ENCODE results near the gene BIRC3.
"Not testable (repeated sequence)": the region's sequence is repeated elsewhere in the genome, so short reads cannot be mapped to it uniquely, and the experiment has no call there.

Gene BIRC3

DNA sequence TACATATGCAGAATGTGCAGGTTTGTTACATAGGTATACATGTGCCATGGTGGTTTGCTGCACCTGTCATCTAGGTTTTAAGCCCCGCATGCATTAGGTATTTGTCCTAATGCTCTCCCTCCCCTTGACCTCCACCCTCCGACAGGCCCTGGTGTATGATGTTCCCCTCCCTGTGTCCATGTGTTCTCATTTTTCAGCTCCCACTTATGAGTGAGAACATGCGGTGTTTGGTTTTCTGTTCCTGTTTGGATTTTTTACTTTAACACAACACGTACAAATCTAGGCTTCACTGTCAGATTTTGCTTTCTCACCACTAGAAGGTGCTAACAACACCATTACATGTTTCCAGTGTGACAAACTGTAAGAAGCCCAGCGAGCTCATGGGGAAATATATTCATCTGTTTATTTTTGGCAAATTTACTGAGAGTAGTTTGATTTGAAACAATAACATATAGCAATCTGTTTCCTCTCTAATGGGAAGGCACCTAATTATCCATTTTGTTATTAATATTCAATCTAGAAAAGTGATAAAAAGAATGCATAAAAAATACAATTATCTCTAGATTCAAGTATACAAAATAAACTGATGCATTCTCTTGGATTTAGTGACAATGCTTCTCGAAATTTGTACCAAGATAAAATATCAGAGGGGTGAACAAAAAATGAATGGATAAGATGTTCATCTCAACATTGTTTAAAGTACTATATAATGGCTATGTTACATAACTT lies 23.2 kb upstream of the BIRC3 start:
- no peak for DNase-seq (ENCODE audit: low spot score)
- no CpG with 5 or more reads among the region's 6 CpGs for WGBS, 2 donors (ENCODE audit: extremely low coverage in 2 of 2, insufficient read length in 2 of 2, insufficient replicate concordance in 1 of 2)
- no peaks in the 10 kb centered on the region for H3K9me3 ChIP-seq (replicated peaks in 1 of 2; ENCODE audit: control insufficient read depth in 2 of 2, insufficient read depth in 1 of 2, low read depth in 1 of 2, low read length in 2 of 2)
- no peak overlapping the region for H3K23ac ChIP-seq (ENCODE audit: low read depth, low read length, poor library complexity)
- H3K4ac ChIP-seq (ENCODE audit: low read length) = no peak overlapping the region
- H3K4me2 ChIP-seq (ENCODE audit: insufficient read depth, low read length, poor library complexity, severe bottlenecking) = no peak overlapping the region
- H3K79me1 ChIP-seq (ENCODE audit: low read depth, low read length) = no peaks in the 10 kb centered on the region
- H4K8ac ChIP-seq (ENCODE audit: low read depth, low read length) = no peak overlapping the region
- H3K4me3 ChIP-seq (ENCODE audit: low read length in 2 of 2) = no peak overlapping the region
- no peaks in the 10 kb centered on the region for H3K4me1 ChIP-seq (ENCODE audit: control insufficient read depth in 2 of 2, insufficient read depth in 1 of 2, low read depth in 1 of 2, low read length in 2 of 2)
- no peaks in the 10 kb centered on the region for H3K36me3 ChIP-seq (replicated peaks in 1 of 2; ENCODE audit: control insufficient read depth in 2 of 2, insufficient read depth in 2 of 2, low read length in 2 of 2)
- no peak overlapping the region for H2BK15ac ChIP-seq (ENCODE audit: low read length)
- H2AFZ ChIP-seq (ENCODE audit: low read length) = no peak overlapping the region
- no peak overlapping the region for H2BK120ac ChIP-seq (ENCODE audit: low read depth, low read length)
- H3K27me3 ChIP-seq (ENCODE audit: control insufficient read depth in 3 of 3, insufficient read depth in 3 of 3, low read depth in 1 of 3, low read length in 3 of 3) = peaks cover 0 to 7% (median 0%) of the 10 kb centered on the region in 3 experiments
- H2AK5ac ChIP-seq (ENCODE audit: low read depth, low read length) = no peak overlapping the region
- no peak overlapping the region for H2BK5ac ChIP-seq (ENCODE audit: low read length)
- H4K91ac ChIP-seq (ENCODE audit: low read depth, low read length, poor library complexity) = no peak overlapping the region
- H2BK12ac ChIP-seq (ENCODE audit: low read length) = no peak overlapping the region
- H3K14ac ChIP-seq (ENCODE audit: low read length) = no peak overlapping the region
- no peak overlapping the region for H3K27ac ChIP-seq (replicated peaks; ENCODE audit: low read length)
- H3K9ac ChIP-seq (ENCODE audit: low read depth, low read length, poor library complexity) = no peak overlapping the region
- H3K18ac ChIP-seq (ENCODE audit: low read length) = no peak overlapping the region

DNA sequence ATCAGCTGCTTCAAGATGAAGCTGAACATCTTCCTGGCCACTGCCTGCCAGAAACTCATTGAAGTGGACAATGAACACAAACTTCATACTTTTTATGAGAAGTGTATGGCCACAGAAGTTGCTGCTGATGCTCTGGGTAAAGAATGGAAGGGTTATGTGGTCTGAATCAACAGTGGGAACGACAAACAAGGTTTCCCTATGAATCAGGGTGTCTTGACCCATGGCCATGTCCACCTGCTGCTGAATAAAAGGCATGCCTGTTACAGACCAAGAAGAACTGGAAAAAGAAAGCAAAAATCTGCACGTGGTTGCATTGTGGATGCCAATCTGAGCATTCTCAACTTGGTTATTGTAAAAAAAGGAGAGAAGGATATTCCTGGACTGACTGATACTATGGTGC lies 22.2 kb upstream of the BIRC3 start:
- DNase-seq (ENCODE audit: low spot score) = no peak
- Histone ChIP-seq H3K27ac (replicated peaks; ENCODE audit: low read length) (no peak overlapping the region), H3K4me1 (ENCODE audit: control insufficient read depth in 2 of 2, insufficient read depth in 1 of 2, low read depth in 1 of 2, low read length in 2 of 2) (no peaks in the 10 kb centered on the region), H3K27me3 (ENCODE audit: control insufficient read depth in 3 of 3, insufficient read depth in 3 of 3, low read depth in 1 of 3, low read length in 3 of 3) (peaks cover 0 to 3% (median 0%) of the 10 kb centered on the region in 3 experiments), H2BK5ac (ENCODE audit: low read length) (no peak overlapping the region), H2AFZ (ENCODE audit: low read length) (no peak overlapping the region), H3K14ac (ENCODE audit: low read length) (no peak overlapping the region), H3K36me3 (replicated peaks in 1 of 2; ENCODE audit: control insufficient read depth in 2 of 2, insufficient read depth in 2 of 2, low read length in 2 of 2) (no peaks in the 10 kb centered on the region), H3K4me3 (ENCODE audit: low read length in 2 of 2) (no peak overlapping the region), H3K23ac (ENCODE audit: low read depth, low read length, poor library complexity) (no peak overlapping the region), H3K9me3 (replicated peaks in 1 of 2; ENCODE audit: control insufficient read depth in 2 of 2, insufficient read depth in 1 of 2, low read depth in 1 of 2, low read length in 2 of 2) (no peaks in the 10 kb centered on the region), H2BK120ac (ENCODE audit: low read depth, low read length) (no peak overlapping the region), H3K79me1 (ENCODE audit: low read depth, low read length) (no peaks in the 10 kb centered on the region), H4K8ac (ENCODE audit: low read depth, low read length) (no peak overlapping the region), H3K18ac (ENCODE audit: low read length) (no peak overlapping the region), H3K9ac (ENCODE audit: low read depth, low read length, poor library complexity) (no peak overlapping the region), H3K4ac (ENCODE audit: low read length) (no peak overlapping the region), H3K4me2 (ENCODE audit: insufficient read depth, low read length, poor library complexity, severe bottlenecking) (no peak overlapping the region), H2BK15ac (ENCODE audit: low read length) (no peak overlapping the region), H4K91ac (ENCODE audit: low read depth, low read length, poor library complexity) (no peak overlapping the region), H2BK12ac (ENCODE audit: low read length) (no peak overlapping the region), H2AK5ac (ENCODE audit: low read depth, low read length) (no peak overlapping the region)
- no CpG with 5 or more reads among the region's 2 CpGs for WGBS, 2 donors (ENCODE audit: extremely low coverage in 2 of 2, insufficient read length in 2 of 2, insufficient replicate concordance in 1 of 2)

DNA sequence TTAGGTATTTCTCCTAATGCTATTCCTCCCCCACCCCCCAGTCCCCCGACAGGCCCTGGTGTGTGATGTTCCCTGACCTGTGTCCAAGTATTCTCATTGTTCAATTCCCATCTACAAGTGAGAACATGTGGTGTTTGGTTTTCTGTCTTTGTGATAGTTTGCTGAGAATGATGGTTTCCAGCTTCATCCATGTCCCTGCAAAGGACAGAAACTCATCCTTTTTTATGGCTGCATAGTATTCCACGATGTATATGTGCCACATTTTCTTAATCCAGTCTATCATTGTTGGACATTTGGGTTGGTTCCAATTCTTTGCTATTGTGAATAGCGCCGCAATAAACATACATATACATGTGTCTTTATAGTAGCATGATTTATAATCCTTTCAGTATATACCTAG lies 20.5 kb upstream of the BIRC3 start:
- H3K9ac ChIP-seq (ENCODE audit: low read depth, low read length, poor library complexity); H3K27ac ChIP-seq (replicated peaks; ENCODE audit: low read length); H2AFZ ChIP-seq (ENCODE audit: low read length); H3K4me2 ChIP-seq (ENCODE audit: insufficient read depth, low read length, poor library complexity, severe bottlenecking); H3K36me3 ChIP-seq (replicated peaks in 1 of 2; ENCODE audit: control insufficient read depth in 2 of 2, insufficient read depth in 2 of 2, low read length in 2 of 2); H3K23ac ChIP-seq (ENCODE audit: low read depth, low read length, poor library complexity); H2BK5ac ChIP-seq (ENCODE audit: low read length); H3K27me3 ChIP-seq (ENCODE audit: control insufficient read depth in 3 of 3, insufficient read depth in 3 of 3, low read depth in 1 of 3, low read length in 3 of 3); H3K4me1 ChIP-seq (ENCODE audit: control insufficient read depth in 2 of 2, insufficient read depth in 1 of 2, low read depth in 1 of 2, low read length in 2 of 2); H2BK12ac ChIP-seq (ENCODE audit: low read length); H3K14ac ChIP-seq (ENCODE audit: low read length); H2BK120ac ChIP-seq (ENCODE audit: low read depth, low read length); H2AK5ac ChIP-seq (ENCODE audit: low read depth, low read length); H3K4me3 ChIP-seq (ENCODE audit: low read length in 2 of 2); H4K91ac ChIP-seq (ENCODE audit: low read depth, low read length, poor library complexity); H3K9me3 ChIP-seq (replicated peaks in 1 of 2; ENCODE audit: control insufficient read depth in 2 of 2, insufficient read depth in 1 of 2, low read depth in 1 of 2, low read length in 2 of 2); H4K8ac ChIP-seq (ENCODE audit: low read depth, low read length); H3K4ac ChIP-seq (ENCODE audit: low read length); H3K79me1 ChIP-seq (ENCODE audit: low read depth, low read length); H3K18ac ChIP-seq (ENCODE audit: low read length); H2BK15ac ChIP-seq (ENCODE audit: low read length); DNase-seq (ENCODE audit: low spot score): not testable (repeated sequence)
- whole genome bisulfite sequencing, 2 donors (ENCODE audit: extremely low coverage in 2 of 2, insufficient read length in 2 of 2, insufficient replicate concordance in 1 of 2) = no CpG with 5 or more reads among the region's 4 CpGs

GRCh38 chr11:102300837-102301236 lies 16.4 kb upstream of the BIRC3 start:
- H2BK120ac ChIP-seq (ENCODE audit: low read depth, low read length); H2BK5ac ChIP-seq (ENCODE audit: low read length): not testable (repeated sequence)
- WGBS, 2 donors (ENCODE audit: extremely low coverage in 2 of 2, insufficient read length in 2 of 2, insufficient replicate concordance in 1 of 2) = no CpG with 5 or more reads among the region's 2 CpGs

More at GRCh38 chr11:102300837-102301236, 16.4 kb upstream of the BIRC3 start:
- not testable (repeated sequence) for H3K4me1 ChIP-seq (ENCODE audit: control insufficient read depth in 2 of 2, insufficient read depth in 1 of 2, low read depth in 1 of 2, low read length in 2 of 2); H3K4ac ChIP-seq (ENCODE audit: low read length); H3K27me3 ChIP-seq (ENCODE audit: control insufficient read depth in 3 of 3, insufficient read depth in 3 of 3, low read depth in 1 of 3, low read length in 3 of 3); H3K36me3 ChIP-seq (replicated peaks in 1 of 2; ENCODE audit: control insufficient read depth in 2 of 2, insufficient read depth in 2 of 2, low read length in 2 of 2); H3K9me3 ChIP-seq (replicated peaks in 1 of 2; ENCODE audit: control insufficient read depth in 2 of 2, insufficient read depth in 1 of 2, low read depth in 1 of 2, low read length in 2 of 2); H3K14ac ChIP-seq (ENCODE audit: low read length); H2AK5ac ChIP-seq (ENCODE audit: low read depth, low read length); H3K23ac ChIP-seq (ENCODE audit: low read depth, low read length, poor library complexity); H3K79me1 ChIP-seq (ENCODE audit: low read depth, low read length); H3K9ac ChIP-seq (ENCODE audit: low read depth, low read length, poor library complexity); H3K4me3 ChIP-seq (ENCODE audit: low read length in 2 of 2); H4K91ac ChIP-seq (ENCODE audit: low read depth, low read length, poor library complexity); H3K27ac ChIP-seq (replicated peaks; ENCODE audit: low read length); DNase-seq (ENCODE audit: low spot score); H3K18ac ChIP-seq (ENCODE audit: low read length); H4K8ac ChIP-seq (ENCODE audit: low read depth, low read length); H3K4me2 ChIP-seq (ENCODE audit: insufficient read depth, low read length, poor library complexity, severe bottlenecking); H2BK12ac ChIP-seq (ENCODE audit: low read length); H2BK15ac ChIP-seq (ENCODE audit: low read length); H2AFZ ChIP-seq (ENCODE audit: low read length)
